Measurements from ENCODE around the gene KLRC3. TPM values are rescaled to one million over a fixed set of nuclear protein-coding genes. Genes with fewer than 3 reads are reported as not detected.
"Not testable (repeated sequence)": the region's sequence is repeated elsewhere in the genome, so short reads cannot be mapped to it uniquely, and the experiment has no call there.

Gene KLRC3
- total RNA-seq, 1 donor from 2014 or later: not detected

DNA sequence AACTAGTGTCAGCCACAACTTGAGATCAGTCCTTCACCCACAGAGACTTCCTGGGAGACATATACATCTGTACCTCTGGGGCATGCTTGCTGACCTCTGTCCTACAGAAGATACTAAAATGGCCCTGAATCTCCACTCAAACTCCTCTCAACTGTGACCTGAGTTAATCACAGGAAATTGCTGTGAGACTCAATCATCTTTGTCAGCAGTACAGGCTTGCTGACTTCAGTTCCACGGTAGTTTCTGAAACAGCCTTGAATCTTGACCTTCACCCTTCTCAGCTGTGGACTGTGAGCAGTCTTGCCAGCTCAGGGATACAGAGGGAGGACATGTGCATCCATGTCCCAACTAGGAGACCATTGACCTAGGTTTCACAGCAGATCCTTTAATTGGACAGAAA is 34.1 kb upstream of the KLRC3 start:
- H3K9me3 Mint-ChIP-seq: peaks cover 33% of the 10 kb centered on the region
- no peaks in the 10 kb centered on the region for H3K36me3 Mint-ChIP-seq
- no peaks in the 10 kb centered on the region for H3K4me1 Mint-ChIP-seq
- no peak for DNase-seq (ENCODE audit: low spot score in 2 of 2, unreplicated experiment in 2 of 2)
- TF ChIP-seq, protein P1, sequence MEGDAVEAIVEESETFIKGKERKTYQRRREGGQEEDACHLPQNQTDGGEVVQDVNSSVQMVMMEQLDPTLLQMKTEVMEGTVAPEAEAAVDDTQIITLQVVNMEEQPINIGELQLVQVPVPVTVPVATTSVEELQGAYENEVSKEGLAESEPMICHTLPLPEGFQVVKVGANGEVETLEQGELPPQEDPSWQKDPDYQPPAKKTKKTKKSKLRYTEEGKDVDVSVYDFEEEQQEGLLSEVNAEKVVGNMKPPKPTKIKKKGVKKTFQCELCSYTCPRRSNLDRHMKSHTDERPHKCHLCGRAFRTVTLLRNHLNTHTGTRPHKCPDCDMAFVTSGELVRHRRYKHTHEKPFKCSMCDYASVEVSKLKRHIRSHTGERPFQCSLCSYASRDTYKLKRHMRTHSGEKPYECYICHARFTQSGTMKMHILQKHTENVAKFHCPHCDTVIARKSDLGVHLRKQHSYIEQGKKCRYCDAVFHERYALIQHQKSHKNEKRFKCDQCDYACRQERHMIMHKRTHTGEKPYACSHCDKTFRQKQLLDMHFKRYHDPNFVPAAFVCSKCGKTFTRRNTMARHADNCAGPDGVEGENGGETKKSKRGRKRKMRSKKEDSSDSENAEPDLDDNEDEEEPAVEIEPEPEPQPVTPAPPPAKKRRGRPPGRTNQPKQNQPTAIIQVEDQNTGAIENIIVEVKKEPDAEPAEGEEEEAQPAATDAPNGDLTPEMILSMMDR (IDR thresholded peaks at IDR 0.05; ENCODE audit: unreplicated experiment): no peak
- H3K4me3 Mint-ChIP-seq: no peak overlapping the region
- no peak overlapping the region for H3K27ac Mint-ChIP-seq
- no peaks in the 10 kb centered on the region for H3K27me3 Mint-ChIP-seq (ENCODE audit: low read depth)

DNA sequence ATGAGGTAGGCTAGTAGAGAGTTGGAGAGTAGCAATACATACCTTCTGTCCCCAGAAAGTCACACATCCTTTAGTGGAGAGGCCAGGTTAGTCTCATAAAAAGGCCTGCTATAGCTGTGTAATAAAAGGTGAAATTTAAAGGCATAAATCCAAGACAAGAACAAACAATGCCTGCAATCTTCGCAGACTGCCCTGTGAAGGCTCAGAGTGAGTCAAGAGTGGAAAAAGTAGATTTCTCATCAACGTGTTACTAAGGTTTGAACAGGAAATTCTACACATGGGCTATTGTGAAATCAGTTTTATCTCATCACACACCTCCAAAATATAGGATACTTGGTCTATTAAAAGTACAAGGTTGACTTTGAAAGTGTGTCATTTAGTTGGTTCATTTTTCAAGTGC is 32.8 kb upstream of the KLRC3 start, which contains the start of gene KLRC1:
KLRC1 (minus strand) TSS at position 222 of the 400 bp plus-strand sequence. CDS start 2,221 bp downstream, outside the sequence.
- TF ChIP-seq, protein P1 (IDR thresholded peaks at IDR 0.05; ENCODE audit: unreplicated experiment): no peak
- no peak within 1 kb of the TSS for H3K4me3 Mint-ChIP-seq
- no peaks in the 10 kb centered on the region for H3K36me3 Mint-ChIP-seq
- H3K27me3 Mint-ChIP-seq (ENCODE audit: low read depth): no peaks in the 10 kb centered on the region
- H3K9me3 Mint-ChIP-seq: peaks cover 27% of the 10 kb centered on the region
- no peak within 1 kb of the TSS for H3K27ac Mint-ChIP-seq
- DNase-seq (ENCODE audit: low spot score in 2 of 2, unreplicated experiment in 2 of 2): no peak
- H3K4me1 Mint-ChIP-seq: no peaks in the 10 kb centered on the region

DNA sequence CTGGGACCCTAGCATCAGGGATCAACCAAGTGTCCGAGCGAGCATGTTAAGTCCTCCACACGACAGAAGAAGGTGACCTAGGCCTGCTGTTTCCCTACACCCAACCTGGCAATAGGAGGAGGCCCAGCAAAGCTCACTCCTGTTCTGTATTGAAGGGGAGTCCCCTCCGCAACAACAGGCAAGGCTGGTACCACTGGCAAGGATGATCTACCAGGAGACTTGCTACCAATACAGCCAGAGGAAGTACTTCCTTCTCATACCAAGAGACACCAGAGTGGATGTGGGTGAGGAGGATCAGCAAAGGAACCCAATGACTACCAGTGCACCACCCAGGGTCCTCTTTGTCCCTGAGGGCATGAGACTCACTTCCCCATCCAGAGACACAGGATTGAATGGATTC is 27.8 kb upstream of the KLRC3 start:
- TF ChIP-seq, protein P1 (IDR thresholded peaks at IDR 0.05; ENCODE audit: unreplicated experiment): no peak
- Mint-ChIP-seq H3K27me3 (ENCODE audit: low read depth) (no peaks in the 10 kb centered on the region), H3K9me3 (no peaks in the 10 kb centered on the region), H3K36me3 (no peaks in the 10 kb centered on the region), H3K27ac (no peak overlapping the region), H3K4me1 (no peaks in the 10 kb centered on the region), H3K4me3 (no peak overlapping the region)
- no peak for DNase-seq (ENCODE audit: low spot score in 2 of 2, unreplicated experiment in 2 of 2)

GRCh38 chr12:10446052-10446451 is 25.7 kb upstream of the KLRC3 start:
- DNase-seq (ENCODE audit: low spot score in 2 of 2, unreplicated experiment in 2 of 2); H3K27ac Mint-ChIP-seq; H3K4me3 Mint-ChIP-seq; H3K36me3 Mint-ChIP-seq; H3K9me3 Mint-ChIP-seq; H3K4me1 Mint-ChIP-seq; H3K27me3 Mint-ChIP-seq (ENCODE audit: low read depth): not testable (repeated sequence)

DNA sequence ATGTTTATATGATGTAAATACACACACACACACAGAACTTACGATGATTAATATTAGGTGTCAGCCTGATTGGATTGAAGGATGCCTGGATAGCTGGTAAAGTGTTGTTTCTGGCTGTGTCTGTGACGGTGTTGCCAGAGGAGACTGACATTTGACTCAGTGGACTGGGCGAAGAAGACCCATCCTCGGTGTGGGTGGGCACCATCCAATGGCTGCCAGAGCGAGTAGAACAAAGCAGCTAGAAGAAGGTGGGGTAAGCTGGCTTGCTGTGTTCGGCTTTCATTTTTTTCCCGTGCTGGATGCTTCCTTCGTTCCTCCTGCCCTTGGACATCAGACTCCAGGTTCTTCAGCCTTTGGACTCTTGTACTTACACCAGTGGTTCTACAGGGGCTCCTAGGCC is 20.7 kb upstream of the KLRC3 start:
- H3K4me3 Mint-ChIP-seq; H3K4me1 Mint-ChIP-seq; H3K9me3 Mint-ChIP-seq; H3K36me3 Mint-ChIP-seq; DNase-seq (ENCODE audit: low spot score in 2 of 2, unreplicated experiment in 2 of 2); H3K27me3 Mint-ChIP-seq (ENCODE audit: low read depth); H3K27ac Mint-ChIP-seq: not testable (repeated sequence)

GRCh38 chr12:10439608-10440274 is 19.3 kb upstream of the KLRC3 start:
- not testable (repeated sequence) for H3K9me3 Mint-ChIP-seq; H3K27me3 Mint-ChIP-seq (ENCODE audit: low read depth); H3K36me3 Mint-ChIP-seq; H3K27ac Mint-ChIP-seq; H3K4me1 Mint-ChIP-seq; DNase-seq (ENCODE audit: low spot score in 2 of 2, unreplicated experiment in 2 of 2); H3K4me3 Mint-ChIP-seq

DNA sequence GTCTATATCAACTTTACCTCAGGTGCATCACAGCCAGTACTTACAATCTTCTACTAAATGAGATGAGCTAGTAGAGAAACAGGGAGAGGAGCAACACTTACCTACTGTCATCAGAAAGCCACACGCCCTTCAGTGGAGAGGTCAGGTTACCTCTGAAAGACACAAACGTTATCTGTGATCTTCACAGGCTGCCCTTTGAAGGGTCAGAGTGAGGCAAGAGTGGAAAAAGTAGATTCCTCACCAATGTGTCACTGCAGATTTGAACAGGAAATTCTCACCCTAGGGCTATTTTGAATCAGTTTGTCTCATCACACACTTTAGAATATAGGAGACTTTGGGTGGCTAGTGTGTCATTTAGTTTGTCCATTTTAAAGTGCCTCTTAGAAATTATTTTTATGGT is 17.2 kb upstream of the KLRC3 start:
- H3K36me3 Mint-ChIP-seq; H3K4me3 Mint-ChIP-seq; H3K27ac Mint-ChIP-seq; H3K4me1 Mint-ChIP-seq; H3K9me3 Mint-ChIP-seq; H3K27me3 Mint-ChIP-seq (ENCODE audit: low read depth); DNase-seq (ENCODE audit: low spot score in 2 of 2, unreplicated experiment in 2 of 2): not testable (repeated sequence)

DNA sequence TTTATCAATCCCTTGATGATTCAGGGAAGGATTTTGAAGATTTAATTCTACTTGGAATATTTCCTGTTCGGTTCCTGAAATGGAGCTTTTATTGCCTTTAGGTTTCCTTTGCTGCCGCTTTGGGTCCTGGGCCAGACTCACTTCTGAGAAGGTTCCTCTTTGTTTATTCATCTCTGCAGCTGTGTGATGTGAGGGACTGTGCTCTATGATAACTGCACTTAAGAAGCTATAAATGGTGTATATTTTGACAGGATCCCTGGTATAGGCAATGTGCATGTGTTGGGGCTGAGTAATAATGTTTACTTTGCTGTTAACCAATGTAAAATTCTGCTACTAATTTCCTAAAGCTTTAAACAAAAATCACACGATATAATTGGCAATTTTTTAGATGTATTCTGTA is 15.4 kb upstream of the KLRC3 start, which contains the start of gene KLRC2:
KLRC2 (minus strand) TSS at position 195 of the 400 bp plus-strand sequence; CDS start at position 171, 24 bp downstream.
- not testable (repeated sequence) for DNase-seq (ENCODE audit: low spot score in 2 of 2, unreplicated experiment in 2 of 2); H3K4me3 Mint-ChIP-seq; H3K36me3 Mint-ChIP-seq; H3K27me3 Mint-ChIP-seq (ENCODE audit: low read depth); H3K9me3 Mint-ChIP-seq; H3K4me1 Mint-ChIP-seq; H3K27ac Mint-ChIP-seq

DNA sequence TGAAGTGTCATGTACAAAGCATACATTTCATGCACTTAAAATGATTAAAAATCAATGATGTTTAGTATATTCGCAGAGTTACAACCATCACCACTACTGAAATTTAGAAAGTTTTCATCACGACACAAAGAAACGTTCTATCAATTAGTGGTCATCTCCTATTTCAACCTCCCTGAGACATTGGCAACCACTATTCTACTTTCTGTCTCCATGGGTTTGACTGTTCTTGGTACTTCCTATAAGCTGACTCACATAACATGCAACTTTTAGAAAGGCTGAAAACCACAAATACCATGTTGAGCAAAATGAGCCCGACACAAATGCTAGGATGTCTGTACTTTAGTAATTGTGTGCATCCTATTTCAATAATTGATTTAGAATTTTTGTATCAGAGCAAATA is 10.2 kb upstream of the KLRC3 start:
- DNase-seq (ENCODE audit: low spot score in 2 of 2, unreplicated experiment in 2 of 2); H3K36me3 Mint-ChIP-seq; H3K4me1 Mint-ChIP-seq; H3K27me3 Mint-ChIP-seq (ENCODE audit: low read depth); H3K4me3 Mint-ChIP-seq; H3K9me3 Mint-ChIP-seq; H3K27ac Mint-ChIP-seq: not testable (repeated sequence)

GRCh38 chr12:10425938-10426337 is 5.5 kb upstream of the KLRC3 start:
- H3K4me1 Mint-ChIP-seq; H3K36me3 Mint-ChIP-seq; H3K9me3 Mint-ChIP-seq; H3K27me3 Mint-ChIP-seq (ENCODE audit: low read depth); H3K4me3 Mint-ChIP-seq; DNase-seq (ENCODE audit: low spot score in 2 of 2, unreplicated experiment in 2 of 2); H3K27ac Mint-ChIP-seq: not testable (repeated sequence)

GRCh38 chr12:10424260-10424899 is 4.0 kb upstream of the KLRC3 start:
- not testable (repeated sequence) for DNase-seq (ENCODE audit: low spot score in 2 of 2, unreplicated experiment in 2 of 2); H3K27ac Mint-ChIP-seq; H3K4me3 Mint-ChIP-seq; H3K36me3 Mint-ChIP-seq; H3K27me3 Mint-ChIP-seq (ENCODE audit: low read depth); H3K9me3 Mint-ChIP-seq; H3K4me1 Mint-ChIP-seq

Measured in mesothelial cell of epicardium (in vitro differentiated cells).